Measurements from ENCODE around the gene SNAI1.

SNAI1 gene

DNA sequence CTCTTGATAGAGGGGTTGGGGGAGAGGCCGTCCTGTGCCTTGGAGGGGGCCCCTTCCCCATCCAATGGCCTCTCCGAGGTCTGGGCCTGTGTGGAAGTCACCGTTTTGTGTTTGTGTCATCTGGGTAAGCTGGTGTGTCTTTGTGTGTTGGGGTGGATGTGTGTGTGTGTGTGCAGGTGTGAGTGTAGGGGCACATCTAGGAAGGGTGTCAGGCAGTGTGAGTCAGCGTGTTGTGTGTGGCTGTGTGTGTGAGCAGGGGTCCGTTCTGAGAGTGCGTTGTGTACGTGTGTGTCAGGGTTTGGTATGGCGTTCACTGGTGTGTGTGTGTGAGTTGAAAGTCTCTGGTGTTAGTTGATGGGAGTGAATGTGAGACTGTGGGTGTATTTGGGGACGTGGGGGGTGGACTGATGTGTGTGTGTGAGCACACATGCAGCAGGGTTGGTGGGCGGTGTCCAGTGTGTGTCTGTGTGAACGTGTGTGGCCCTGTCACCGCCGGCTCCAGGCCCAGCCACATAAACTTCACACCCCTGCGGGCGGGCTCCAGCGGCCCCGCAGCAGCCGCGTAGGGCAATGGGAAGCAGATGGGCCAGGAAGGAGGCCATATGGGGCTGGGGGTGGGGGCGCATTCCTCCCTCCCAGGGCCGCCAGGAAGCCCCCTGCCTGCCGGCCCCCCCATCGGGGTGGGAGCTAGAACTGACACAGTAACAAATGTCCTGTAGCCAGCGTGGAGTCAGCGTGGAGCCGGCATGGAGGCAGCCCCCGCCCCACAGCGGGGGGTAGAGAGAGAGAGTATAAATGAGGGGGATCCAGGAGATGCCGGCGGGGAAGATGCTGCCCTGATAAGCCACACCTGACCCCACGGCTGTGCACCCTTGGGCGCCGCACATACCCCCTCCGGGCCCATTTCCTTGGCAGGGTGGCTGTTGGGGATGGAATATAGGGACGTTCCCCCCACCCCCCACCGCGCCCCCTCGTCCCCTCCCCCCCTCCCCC lies 32.1 kb downstream of the SNAI1 start:
- no peak for DNase-seq

DNA sequence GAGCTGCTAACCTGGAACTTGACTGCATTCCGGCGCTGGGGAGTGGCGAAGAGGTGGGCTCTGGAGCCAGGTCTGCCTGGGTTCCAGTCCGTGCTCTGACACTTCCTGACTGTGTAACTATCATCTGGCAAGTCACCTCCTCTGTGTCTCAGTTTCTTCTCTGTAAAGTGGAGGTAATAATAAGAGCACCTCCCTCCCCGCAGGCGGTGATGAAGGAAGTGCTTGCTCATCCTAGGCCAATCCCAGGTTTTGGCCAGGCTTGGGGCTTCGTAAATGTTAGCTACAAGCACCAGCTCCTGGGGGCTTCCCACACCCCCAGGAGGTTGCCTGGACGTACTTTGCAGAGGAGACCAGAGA lies 32.8 kb downstream of the SNAI1 start:
- no peak for DNase-seq

DNA sequence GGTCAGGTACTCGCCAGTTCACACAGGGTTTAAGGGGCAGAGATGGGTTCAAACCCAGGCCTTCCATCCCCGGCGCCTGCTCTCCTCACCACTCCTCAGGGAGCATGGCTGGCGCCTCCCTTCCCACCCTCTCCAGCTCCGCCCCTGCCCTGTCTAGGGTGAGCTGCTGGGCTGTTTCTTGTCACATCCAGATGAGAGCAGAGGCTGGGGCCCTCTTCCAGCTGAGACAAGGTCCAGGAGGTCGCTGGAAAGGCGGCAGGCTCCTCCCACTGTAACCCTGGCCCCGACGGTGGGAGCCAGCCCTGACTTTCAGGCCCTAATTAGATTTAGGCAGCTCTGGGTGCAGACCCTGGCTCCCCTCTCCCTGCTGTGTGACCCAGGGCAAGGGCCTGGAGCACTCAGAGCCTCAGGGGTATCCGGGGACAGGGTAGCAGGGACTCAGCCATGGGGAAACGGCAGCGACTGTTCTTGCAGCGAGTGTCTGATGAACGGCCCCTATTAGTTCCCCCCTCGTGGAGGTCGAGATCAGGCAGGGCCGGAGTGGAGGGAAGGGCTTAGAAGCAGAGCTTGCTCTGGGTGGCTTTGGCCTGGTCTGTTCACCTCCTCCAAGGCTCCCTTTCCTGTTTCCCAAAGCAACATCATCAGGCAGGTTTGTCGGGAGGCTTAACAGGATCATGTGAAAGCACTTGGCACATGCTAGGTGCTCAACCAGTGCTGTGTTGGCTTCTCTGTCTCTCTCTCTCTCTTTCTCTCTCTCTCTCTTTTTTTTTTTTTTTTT lies 33.4 kb downstream of the SNAI1 start:
- DNase-seq: no peak

DNA sequence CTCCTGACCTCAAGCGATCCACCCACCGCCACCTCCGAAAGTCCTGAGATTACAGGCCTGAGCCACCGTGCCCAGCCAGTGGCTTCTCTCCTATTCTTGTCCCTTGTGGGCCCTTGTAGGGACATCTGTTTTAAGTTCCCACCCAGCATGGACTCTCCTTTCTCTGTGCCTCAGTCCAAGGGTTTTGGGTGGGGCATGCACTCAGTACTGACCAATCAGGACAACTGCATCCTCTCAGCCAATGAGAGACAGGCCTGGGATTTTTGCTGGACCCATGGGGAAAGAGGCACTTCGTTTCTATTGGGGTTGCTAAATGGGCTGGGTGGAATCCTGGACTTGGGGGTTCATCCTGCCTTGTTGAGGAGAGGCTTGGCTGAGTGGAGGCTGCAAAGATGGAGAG lies 34.4 kb downstream of the SNAI1 start:
- DNase-seq: no peak

DNA sequence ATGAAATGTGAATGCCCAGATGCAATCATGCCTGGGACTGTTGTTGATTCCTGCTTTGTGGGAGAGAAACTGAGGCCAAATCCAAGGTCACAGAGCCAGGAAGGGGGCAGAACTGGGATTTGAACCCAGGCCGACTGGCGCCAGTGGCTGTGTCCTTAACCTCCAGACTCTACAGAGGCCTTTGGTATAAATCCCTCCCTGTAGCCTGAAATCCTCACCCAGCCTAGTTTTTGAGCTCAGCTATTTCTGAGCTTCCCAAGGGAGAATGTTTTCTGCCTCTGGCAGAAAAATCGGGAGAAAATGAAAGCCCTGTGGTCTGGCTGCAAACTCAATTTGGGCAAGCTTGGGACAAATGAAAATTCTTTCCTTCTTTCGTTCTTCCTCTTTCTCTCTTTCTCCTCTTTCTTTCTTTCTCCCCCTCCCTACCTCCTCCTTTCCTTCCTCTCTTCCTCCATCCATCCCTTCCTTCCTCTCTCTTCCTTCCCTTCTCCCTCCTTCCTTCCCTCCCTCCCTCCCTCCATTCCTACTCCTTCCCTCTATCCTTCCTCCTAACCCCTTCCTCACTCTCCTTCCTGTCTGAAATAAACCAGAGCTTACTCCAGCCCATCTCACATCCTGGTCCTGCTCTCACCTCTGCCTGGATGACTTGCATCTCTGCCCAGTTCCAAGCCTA lies 34.9 kb downstream of the SNAI1 start:
- DNase-seq: no peak

DNA sequence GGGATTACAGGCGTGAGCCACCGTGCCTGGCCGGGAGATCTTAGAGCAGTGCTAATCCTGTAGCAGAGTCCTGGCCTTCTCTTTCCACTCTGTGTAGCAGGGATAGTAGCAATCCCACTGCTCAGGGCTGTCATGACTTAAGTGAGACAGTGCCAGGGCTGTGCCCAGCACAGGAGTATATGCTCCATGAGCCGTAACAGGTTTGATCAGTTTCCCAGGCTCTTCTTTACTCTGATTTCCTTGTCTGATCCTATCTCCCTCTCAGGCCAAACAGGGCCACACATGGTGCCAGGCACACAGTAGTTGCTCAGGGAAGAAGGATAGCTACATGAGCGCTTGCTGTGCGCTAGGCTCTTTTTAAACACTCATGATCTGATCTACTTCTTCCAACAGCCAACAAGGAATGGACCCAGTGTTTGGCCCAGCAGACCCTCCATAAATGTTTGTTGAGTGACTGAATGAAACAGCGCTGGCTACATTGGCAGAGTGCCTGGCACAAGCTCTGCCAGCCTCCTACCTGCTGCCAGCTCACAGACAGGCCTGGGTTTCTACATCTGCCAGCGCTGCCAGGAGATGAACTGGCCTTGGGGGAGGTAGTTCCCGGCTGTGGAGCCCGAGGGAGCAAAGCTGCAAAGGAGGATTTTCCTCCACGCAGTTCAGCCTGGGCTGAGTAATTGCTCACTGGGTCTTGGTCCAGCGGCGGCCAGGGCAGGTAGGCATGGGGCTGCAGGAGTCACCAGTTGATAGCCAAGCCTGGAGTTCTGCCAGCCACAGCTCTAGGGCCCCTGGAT lies 36.9 kb downstream of the SNAI1 start:
- no peak for DNase-seq

DNA sequence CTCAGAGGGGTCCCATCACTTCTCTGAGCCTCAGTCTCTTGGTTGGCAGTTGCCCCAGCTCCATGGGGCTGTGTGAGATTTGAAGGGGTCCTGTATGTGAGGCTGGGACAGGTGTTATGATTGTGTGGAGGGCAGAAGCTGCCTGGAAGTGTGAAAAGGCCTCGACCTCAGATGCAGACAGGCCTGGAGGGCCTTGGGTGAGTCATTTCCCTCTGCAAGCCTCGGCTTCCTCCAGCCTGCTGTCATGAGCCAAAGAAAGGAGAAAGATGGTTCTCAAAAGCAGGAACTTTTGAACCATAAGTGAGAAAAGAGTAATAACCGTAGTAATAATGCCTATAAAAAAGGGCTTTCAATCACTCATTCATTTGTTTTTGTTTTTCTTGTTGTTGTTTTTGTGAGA lies 37.5 kb downstream of the SNAI1 start:
- DNase-seq: no peak

DNA sequence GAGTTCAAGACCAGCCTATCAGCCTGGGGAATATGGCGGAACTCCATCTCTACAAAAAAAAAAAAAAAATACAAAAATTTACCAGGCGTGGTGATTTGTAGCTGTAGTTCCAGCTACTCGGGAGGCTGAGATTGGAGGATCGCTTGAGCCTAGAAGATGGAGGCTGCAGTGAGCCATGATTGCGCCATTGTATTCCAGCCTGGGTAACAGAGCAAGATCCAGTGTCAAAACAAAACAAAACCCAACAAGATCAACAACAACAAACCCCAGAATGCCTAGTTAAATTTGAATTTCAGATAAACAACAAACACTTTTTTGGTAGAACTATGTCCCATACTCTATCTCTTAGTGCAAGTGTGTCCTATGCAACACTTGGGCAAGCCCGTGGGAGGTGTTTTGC lies 39.9 kb downstream of the SNAI1 start:
- no peak for DNase-seq

DNA sequence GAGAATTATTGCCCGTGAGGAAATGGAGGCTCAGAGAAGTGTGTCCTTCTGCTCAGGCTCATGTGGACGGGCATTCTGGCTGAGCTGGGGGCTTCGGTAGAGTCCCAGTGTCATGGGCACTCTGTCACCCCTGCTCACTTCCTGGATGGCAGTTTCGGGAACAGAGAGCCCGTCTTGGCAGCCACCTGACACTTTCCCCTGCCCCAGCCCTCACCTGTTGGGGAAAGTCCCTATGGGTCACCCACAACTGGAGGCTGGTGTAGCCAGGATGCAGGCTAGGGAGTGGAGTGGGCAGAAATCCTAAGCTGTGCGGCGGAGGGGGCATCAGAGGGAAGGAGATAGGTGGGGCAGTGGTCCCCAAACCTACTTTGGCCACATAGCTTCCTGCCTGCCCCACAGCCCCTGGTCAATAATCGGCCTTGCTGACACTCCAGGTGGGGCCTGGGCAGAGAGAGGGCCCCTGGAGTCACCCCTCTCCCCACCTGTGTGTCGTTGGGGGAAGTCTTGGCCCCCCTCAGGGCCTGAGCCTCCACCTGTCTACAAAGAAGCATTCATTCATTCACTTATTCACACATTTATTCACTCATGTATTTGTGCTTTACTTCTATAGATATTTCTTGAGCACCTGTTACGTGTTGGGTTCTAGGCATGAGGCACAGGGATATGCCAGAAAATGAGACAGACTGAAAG lies 40.5 kb downstream of the SNAI1 start:
- no peak for DNase-seq

DNA sequence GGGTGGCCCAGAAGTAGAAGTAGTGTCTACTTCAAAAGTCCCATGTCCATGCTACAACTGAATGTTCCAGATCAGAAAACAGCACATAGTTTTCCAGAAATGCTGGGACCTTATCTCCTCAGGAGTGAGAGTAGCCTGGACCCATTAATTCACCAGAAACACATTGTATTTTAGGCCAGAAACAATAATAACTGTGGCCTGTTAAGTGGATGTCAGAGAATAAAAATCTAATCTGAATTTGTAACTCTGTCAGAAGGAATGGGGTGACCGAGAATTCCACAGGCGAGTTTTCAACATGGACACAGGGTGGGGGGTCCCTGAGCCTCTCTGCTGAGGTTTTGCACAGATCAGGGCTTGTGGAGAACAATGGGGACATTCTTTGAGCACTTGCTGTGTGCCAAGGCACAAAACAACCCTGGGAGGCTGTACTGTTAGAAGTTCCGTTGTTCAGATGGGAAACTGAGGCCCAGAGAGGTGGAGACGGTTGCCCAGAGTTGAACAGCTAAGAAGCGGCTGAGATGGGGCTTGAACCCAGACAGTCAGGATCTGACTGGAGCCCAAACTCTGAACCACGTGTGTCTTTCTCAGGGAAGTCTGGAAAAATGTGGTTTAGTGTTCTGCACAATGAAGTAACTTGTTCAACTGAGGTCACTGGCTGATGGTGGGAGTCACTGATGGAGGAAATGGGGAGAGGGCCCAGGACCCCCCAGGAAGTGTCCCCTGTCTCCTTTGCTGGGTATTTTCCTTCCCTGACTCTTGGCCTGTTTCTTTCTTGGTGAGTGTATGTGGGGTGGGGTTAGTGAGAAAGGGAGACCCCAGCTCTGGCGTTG lies 44.2 kb downstream of the SNAI1 start:
- no peak for DNase-seq

DNA sequence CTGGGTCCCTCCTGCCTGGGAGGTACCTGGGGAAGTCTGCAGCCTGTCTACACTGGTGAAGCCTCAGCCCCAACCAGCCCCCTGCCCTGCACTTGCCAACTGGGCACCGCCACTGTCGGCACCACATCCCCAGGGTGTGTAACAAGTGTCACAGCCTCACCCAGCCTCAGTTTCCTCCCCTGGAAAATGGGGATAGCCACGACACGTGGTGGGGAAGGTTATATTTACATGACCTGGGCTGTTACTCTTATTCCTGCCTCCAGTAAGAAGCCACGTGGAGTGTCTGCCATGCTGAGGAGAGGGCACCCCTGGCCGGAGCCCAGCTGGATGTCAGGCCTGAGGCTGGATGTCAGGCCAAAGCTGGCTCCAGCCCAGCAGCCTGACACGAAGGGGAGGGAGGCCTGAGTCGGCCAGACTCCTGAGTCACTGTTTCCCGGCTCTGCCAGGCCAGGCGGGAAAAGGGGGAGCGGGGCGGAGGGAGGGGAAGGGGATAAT lies 44.9 kb downstream of the SNAI1 start:
- no peak for DNase-seq

DNA sequence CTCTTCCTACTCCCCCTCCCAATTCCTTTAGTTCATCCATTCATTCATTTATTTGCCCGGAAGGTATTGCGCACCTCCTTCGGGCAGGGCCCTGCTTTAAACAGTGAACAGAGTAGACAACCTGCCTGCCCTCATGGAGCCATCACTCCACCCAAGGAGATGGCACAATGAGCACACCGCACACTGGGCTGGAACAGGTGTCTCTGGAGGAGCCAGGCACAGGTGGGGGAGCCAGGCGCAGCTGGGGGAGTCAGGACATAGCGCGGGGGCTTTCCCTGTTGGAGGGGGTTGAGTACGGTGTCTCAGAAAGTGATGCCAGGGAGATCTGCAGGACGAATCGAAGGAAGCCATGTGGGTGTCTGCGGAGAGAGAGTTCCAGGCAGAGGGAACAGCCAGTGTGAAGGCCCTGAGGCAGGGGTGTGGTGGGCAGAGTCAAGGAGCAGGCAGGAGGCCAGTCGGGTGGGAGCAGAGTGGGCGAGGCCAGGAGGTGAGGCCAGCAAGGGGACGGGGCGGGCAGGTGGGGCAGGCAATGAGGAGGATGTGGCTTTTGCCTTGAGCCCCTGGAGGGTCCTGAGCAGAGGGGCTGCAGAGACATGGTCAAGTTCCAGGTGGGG lies 46.4 kb downstream of the SNAI1 start:
- DNase-seq: no peak

DNA sequence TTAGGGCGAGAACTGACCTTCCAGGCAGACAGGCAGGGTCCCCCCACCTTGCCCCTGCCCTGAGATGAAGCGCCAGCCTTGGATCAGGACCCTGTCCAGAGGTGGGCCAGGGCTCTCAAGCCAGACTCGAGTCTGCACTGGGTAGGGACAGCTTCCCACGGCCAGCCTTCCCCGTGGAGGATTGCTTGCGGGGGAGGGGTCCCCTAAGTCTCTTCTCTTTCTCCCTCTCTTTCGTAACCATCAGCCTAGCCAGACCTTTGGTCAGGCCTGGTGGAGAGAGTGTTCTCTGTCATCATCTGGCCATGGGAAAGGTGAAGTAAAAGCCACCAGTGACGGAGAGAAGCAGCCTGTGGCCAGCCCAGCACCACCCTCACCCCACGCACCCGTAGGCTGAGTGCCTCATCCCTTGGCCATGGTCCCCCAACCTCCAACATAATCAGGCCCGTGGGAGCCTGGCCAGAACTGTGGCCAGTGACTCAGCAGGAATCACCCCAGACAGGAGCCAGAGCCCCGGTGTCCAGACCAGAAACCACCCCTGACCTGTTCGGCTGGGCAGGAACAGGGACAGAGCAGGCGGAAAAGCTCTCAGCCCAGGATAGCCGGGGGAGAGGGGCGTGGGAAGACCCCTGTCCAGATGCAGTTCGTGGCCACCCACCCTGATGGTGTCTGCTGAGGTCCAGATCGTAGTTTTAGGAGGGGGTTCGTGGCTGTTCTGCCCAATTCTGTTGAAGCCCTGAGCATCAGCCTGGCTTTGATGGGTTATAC lies 47.1 kb downstream of the SNAI1 start:
- no peak for DNase-seq

DNA sequence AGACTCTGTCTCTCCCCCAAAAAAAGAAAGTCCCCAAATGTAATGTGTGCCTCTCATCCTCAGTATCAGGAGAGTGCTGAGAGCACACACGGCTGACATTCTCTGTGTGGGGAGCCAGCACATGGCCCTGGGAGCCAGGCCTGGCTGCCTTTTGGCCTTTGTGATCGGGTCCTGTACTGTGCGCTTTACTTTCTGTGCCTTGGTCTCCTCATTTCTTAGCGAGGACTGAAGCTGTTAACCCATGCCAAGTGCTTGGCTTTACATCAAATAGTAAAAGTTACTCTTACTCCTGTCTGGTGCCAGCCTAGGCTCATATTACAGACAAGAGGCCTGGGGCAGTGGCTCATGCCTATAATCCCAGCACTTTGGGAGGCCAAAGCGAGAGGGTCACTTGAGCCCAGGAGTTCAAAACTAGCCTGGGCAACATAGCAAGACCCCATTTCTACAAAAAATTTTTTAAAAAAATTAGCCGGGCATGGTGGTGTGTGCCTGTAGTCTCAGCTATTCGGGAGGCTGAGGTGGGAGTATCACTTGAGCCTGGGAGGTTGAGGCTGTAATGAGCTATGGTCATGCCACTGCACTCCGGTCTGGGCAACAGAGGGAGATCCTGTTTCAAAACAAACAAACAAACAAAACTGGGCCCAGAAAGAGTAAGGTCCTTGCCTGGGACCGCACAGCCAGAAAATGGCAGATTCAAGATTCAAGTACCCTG lies 50.3 kb downstream of the SNAI1 start:
- no peak for DNase-seq

DNA sequence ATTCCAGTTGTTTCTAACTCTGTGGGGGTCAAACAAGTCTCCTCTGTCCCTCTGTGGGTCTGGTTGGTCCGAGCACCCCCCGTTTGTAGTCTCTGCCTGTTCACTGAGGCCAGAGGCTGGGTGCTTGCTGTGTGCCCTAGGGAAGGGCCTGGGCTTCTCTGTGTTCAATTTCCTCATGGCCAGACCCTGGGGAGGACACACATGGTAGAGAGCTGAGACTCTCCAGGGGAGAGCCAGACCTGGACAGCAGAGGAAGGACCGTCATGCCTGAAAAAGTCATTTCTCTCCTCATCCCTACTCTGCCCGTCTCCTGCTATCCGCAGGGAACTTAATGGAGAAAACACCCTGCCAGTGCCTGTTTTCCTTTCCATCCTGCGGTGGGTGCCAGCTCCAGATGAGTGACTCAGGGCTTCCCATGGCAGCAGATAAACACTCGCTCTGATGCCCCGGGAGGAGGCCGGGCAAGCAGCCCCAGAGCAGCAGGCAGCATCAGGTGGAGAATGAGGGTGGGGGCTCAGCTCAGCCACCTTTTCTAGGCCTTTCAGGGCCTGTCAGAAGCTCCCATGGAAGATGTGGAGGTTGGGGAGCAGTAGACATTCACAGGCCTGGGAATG lies 51.9 kb downstream of the SNAI1 start:
- DNase-seq: no peak

DNA sequence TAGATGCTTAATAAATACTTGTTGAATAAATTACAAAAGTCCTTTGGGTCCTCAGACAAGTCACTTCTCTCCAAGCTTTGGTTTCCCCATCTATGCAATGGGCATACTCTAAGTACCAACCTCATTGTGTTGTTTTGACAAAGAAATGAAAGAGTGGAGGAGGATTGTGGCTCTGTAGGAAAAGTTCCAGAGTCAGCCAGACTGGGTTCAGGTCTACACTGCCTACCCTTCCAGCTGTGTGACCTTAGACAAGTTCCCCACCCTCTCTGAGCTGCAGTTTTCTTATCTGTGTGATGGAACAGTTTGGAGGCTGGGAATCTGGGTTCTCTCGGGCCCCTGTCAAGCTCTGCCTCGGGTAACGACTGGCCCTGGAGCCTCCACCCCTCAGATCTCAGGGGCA lies 53.9 kb downstream of the SNAI1 start:
- no peak for DNase-seq

DNA sequence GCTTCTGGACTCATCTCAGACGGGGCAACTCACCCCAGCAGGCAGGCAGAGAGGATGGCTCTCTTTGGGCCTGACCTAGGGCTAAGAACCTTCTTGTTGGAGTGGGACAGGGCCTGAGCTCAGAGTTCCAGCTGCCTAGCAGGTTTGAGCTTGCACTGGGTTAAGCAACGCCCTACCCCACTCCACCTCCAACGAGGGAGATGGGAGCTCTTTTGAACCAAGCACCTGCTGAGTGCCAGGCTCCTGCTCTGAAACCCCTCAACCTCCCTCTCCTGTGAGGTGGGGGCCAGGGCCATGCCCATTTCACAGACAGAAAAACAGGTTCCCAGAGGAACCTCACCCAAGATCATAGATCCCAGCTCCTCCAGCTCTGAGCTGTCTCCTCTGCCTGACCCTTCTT lies 54.3 kb downstream of the SNAI1 start:
- no peak for DNase-seq

DNA sequence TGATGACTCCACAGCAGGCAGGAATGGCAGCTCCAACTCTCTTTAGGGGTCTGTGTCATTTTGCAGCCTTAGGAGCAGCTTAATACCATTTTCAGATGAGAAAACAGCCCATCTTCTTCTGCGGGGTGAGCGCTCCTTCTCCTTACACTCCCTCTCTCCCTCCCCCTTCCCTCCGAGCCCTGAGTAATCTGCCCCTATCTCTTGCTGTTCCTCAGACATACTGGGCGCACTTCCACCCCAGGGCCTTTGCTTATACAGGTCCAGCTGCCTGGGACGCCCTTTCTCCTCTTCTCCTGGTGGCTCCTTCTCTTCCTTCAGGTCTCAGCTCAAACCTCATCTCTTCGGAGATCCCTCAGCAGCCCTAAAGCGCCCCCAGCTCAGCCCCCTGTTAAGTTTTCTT lies 54.8 kb downstream of the SNAI1 start:
- DNase-seq: no peak

DNA sequence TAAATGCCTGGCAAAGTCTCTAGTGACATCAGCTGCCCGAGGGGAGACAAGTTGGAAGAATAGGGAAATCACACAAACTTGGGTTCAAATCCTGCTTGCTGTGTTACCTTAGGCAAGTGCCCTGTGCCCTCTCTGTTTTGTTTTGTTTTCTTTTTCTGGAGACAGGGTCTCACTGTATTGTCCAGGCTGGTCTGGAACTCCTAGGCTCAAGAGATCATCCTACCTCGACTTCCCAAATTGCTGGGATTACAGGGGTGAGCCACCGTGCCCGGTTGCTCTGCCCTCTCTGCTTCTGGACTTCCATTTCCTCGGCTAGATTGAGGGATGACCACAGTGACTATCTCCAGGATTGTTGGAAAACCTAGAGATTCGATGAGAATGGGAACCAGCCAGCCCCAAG lies 55.4 kb downstream of the SNAI1 start:
- no peak for DNase-seq

Measured in activated effector memory CD4-positive, alpha-beta T cell treated with Interleukin-2 at 50 U/mL for 16 hours (primary cell).